ENCODE measurements around the gene RSBN1.
A peak's percentile ranks its signal among the peaks of the same experiment; 100 is the strongest.

Gene RSBN1

DNA sequence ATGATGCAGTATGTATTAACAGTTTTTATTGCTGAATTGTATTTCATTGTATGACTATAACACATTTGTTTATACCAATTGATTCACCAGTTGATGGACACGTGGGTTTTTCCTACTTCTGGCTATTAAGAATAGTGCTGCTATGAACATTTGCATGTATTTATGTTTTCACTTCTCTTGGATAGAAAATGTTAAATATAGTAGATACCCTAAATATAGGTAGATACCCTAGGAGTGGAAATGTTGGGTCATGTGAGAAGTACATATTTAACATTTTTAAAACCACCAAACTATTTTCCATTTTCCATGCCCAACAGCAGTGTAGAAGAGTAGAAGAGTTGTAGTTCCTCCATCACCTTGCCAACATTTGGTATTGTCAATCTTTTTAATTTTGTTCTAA lies 60.8 kb downstream of the RSBN1 start:
- DNase-seq (ENCODE audit: low spot score): no peak
- no peak for TF ChIP-seq CTCF (conservative IDR thresholded peaks at IDR 0.05; ENCODE audit: low read depth)
- no peak overlapping the region for H3K27ac ChIP-seq
- POLR2A ChIA-PET (ENCODE audit: low non-redundant PET): no interaction called here
- CTCF ChIA-PET: no interaction called here

DNA sequence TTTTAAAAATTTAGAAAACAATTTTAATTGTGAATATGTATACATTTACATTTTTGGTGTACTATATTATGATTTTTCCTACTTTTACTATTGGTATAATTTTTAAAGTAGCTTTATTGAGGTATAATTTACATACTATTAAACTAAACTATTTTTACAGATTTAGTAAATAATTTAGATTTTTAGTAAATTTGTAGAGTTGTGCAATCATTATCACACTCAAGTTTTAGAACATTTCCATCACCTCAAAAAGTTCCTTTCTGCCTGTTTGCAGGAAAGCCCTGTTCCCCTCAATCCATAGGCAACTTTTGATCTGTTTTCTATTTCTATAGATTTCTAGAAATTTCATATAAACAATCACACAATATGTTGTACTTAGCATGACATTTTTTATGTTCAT lies 61.2 kb downstream of the RSBN1 start:
- POLR2A ChIA-PET (ENCODE audit: low non-redundant PET): no interaction called here
- no peak for DNase-seq (ENCODE audit: low spot score)
- CTCF ChIA-PET: no interaction called here
- no peak overlapping the region for H3K27ac ChIP-seq
- TF ChIP-seq CTCF (conservative IDR thresholded peaks at IDR 0.05; ENCODE audit: low read depth): no peak

DNA sequence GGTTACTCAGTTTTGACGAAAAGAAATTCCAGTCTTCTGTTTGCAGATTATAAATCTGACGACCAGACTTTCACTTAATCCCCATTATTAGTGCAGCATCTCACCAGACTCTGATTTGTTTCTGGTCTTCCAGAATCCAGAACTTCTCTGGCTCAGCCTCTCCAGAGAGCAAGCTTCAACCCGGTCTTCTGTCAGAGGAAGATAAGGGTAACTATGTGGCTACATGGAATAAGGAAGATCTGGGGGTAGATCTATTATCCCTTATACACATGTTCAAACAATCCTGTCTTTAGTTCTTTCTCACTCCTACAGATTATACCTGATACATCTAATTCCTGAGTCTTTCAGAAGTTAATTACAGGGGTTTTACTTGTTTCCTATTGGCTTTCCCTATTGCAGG lies 62.9 kb downstream of the RSBN1 start:
- no peak for DNase-seq (ENCODE audit: low spot score)
- ChIA-PET CTCF (no interaction called here), POLR2A (ENCODE audit: low non-redundant PET) (no interaction called here)
- no peak for TF ChIP-seq CTCF (conservative IDR thresholded peaks at IDR 0.05; ENCODE audit: low read depth)
- no peak overlapping the region for H3K27ac ChIP-seq

- no peak overlapping the region for H3K27ac ChIP-seq
- TF ChIP-seq CTCF (conservative IDR thresholded peaks at IDR 0.05; ENCODE audit: low read depth): no peak
- ChIA-PET POLR2A (ENCODE audit: low non-redundant PET) (no interaction called here), CTCF (no interaction called here)
- DNase-seq (ENCODE audit: low spot score): peak; percentile 42
Measured at GRCh38 chr1:113747376-113747775, 64.9 kb downstream of the RSBN1 start.

DNA sequence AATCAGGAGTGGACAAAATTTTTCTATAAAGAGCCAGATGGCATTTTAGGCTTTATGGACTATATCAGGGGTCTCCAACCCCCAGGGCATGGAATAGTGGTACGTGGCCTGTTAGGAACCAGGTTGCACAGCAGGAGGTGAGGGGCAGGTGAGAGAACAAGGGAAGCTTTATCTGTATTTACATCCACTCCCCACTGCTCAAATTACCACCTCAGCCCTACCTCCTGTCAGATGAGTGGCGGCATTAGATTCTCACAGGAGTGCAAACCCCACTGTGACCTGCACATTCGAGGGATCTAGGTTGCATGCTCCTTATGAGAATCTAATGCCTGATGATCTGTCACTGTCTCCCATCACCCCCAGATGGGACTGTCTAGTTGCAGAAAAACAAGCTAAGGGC lies 66.9 kb downstream of the RSBN1 start:
- no peak overlapping the region for H3K27ac ChIP-seq
- ChIA-PET POLR2A (ENCODE audit: low non-redundant PET) (no interaction called here), CTCF (no interaction called here)
- TF ChIP-seq CTCF (conservative IDR thresholded peaks at IDR 0.05; ENCODE audit: low read depth): no peak
- DNase-seq (ENCODE audit: low spot score): no peak

DNA sequence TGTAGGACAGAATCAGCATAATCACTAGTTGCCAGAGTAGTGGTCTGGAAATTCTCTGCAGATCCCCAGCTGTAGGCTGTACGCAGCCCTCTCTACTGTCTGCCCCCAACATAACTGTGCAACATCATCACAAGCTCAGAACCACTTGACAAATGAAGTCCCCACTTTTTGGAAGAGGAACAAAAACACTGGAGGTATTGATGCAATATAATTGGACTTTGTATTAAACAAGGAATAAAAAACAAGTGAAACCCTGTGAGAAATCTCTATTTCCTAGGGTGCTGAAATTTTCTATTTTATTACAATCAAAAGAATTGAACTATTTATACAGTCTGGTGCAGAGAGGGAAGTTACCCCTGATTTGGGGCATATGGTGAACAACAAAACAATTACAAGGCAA lies 68.2 kb downstream of the RSBN1 start:
- POLR2A ChIA-PET (ENCODE audit: low non-redundant PET): no interaction called here
- DNase-seq (ENCODE audit: low spot score): no peak
- CTCF ChIA-PET: no interaction called here
- H3K27ac ChIP-seq: no peak overlapping the region
- TF ChIP-seq CTCF (conservative IDR thresholded peaks at IDR 0.05; ENCODE audit: low read depth): no peak

- no peak for TF ChIP-seq CTCF (conservative IDR thresholded peaks at IDR 0.05; ENCODE audit: low read depth)
- POLR2A ChIA-PET (ENCODE audit: low non-redundant PET): no interaction called here
- no peak overlapping the region for H3K27ac ChIP-seq
- DNase-seq (ENCODE audit: low spot score): no peak
- CTCF ChIA-PET: interaction anchor here (1.0 kb wide), 1 partner anchor 16 kb away, joined by 7 read pairs; no protein-coding TSS in a partner anchor
Measured at GRCh38 chr1:113742515-113742914, 69.8 kb downstream of the RSBN1 start.

Data from RWPE1 (cell line).